ENCODE measurements around the gene FAM234B. TPM values are rescaled to one million over a fixed set of nuclear protein-coding genes. Genes with fewer than 3 reads are reported as not detected.

FAM234B gene
- total and polyA plus RNA-seq, 2 of the 8 experiments (the other 6 are each of a cell fraction or from before 2014, with no cell fraction given), result 12.5 to 29.1 TPM

DNA sequence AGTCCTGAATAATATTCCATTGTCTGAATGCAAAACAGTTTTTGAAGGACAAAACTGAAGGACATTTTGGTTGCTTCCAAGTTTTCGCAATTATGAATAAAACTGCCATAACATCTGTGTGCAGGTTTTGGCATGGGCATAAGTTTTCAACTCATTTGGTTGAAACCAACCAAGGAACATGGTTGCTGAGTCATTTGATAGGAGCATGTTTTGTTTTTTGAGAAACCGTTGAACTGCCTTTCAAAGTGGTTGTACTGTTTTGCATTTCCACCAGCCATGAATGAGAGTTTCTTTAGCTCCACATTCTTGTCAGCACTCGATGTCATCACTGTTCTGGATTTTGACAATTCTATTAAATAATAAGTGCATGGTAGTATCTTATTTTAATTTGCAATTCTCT lies 82.3 kb downstream of the FAM234B start:
- Histone ChIP-seq H3K23me2 (ENCODE audit: low read depth, low read length) (no peaks in the 10 kb centered on the region), H3K4me2 (ENCODE audit: insufficient read depth in 1 of 2, low read depth in 2 of 2, low read length in 2 of 2) (no peak overlapping the region), H3K79me2 (ENCODE audit: control insufficient read depth in 1 of 2, insufficient read depth in 2 of 2, low read length in 2 of 2) (no peaks in the 10 kb centered on the region), H2BK120ac (replicated peaks; ENCODE audit: low read depth, low read length) (no peak overlapping the region), H3K27ac (ENCODE audit: low read depth, low read length) (no peak overlapping the region), H3K23ac (ENCODE audit: insufficient read length) (no peak overlapping the region), H3K4me1 (replicated peaks in 1 of 4; ENCODE audit: control insufficient read depth in 3 of 4, insufficient read depth in 4 of 4, low read length in 3 of 4) (peaks cover 1 to 7% (median 4%) of the 10 kb centered on the region in 4 experiments; a peak in 3 of 7 replicates), H3K14ac (ENCODE audit: insufficient read length) (no peak overlapping the region), H3K36me3 (ENCODE audit: control insufficient read depth in 2 of 4, insufficient read depth in 4 of 4, low read length in 3 of 4) (no peaks in the 10 kb centered on the region), H2BK12ac (ENCODE audit: low read depth, low read length) (no peak overlapping the region), H2AK5ac (ENCODE audit: low read depth, low read length) (no peak overlapping the region), H2BK15ac (ENCODE audit: low read length) (no peak overlapping the region), H3K56ac (replicated peaks; ENCODE audit: insufficient read length, low read depth, low read length) (no peak overlapping the region), H3K79me1 (ENCODE audit: low read depth, low read length) (no peaks in the 10 kb centered on the region), H3K9ac (replicated peaks in 1 of 4; ENCODE audit: extremely low read depth in 1 of 4, low read depth in 3 of 4, low read length in 3 of 4) (peak overlapping the region in 1 of 4 experiments; percentile 34; a peak in 1 of 7 replicates), H2BK5ac (ENCODE audit: low read depth, low read length) (no peak overlapping the region), H4K8ac (ENCODE audit: extremely low read depth, insufficient read depth, low read length) (no peak overlapping the region), H3K9me3 (ENCODE audit: insufficient read depth in 2 of 2, low read depth in 1 of 2, low read length in 1 of 2) (no peaks in the 10 kb centered on the region), H3K18ac (ENCODE audit: extremely low read depth, low read length) (no peak overlapping the region), H4K5ac (ENCODE audit: insufficient read length, low read depth, low read length) (no peak overlapping the region), H2AFZ (ENCODE audit: low read length) (no peak overlapping the region), H2BK20ac (ENCODE audit: low read length) (no peak overlapping the region), H3K4me3 (ENCODE audit: extremely low read depth in 1 of 4, insufficient read depth in 2 of 4, low read depth in 3 of 4, low read length in 4 of 4) (no peak overlapping the region), H4K91ac (replicated peaks; ENCODE audit: insufficient read length, low read length) (no peak overlapping the region), H3K4ac (replicated peaks; ENCODE audit: insufficient read length, low read depth, low read length) (no peak overlapping the region), H3K27me3 (replicated peaks in 1 of 4; ENCODE audit: control insufficient read depth in 3 of 4, extremely low read depth in 1 of 4, insufficient read depth in 3 of 4, low read length in 3 of 4) (no peaks in the 10 kb centered on the region; a peak in 1 of 7 replicates), H4K20me1 (replicated peaks in 1 of 2; ENCODE audit: control insufficient read depth in 1 of 2, insufficient read depth in 2 of 2, low read length in 2 of 2) (no peaks in the 10 kb centered on the region)
- CTCF ChIA-PET (ENCODE audit: partially characterized antibody), result interaction anchor here (1.3 to 2.5 kb wide), 3 partner anchors 8 to 22 kb away, joined by 6 to 11 read pairs (median 6); no protein-coding TSS in a partner anchor
- no peak for DNase-seq (ENCODE audit: low read depth in 1 of 2, low spot score in 2 of 2)
- FAIRE-seq, result no peak
- WGBS, 2 experiments (ENCODE audit: extremely low coverage in 1 of 2, insufficient coverage in 1 of 2, insufficient read length in 1 of 2, insufficient replicate concordance in 2 of 2, low coverage in 1 of 2, low lambda C conversion rate in 2 of 2, missing lambda C conversion rate in 1 of 2), result 95% methylated on average over 3 of the region's 3 CpGs; no CpG with 5 or more reads in 1 of the 2 experiments
- POLR2A ChIA-PET (ENCODE audit: partially characterized antibody), result no interaction called here
- TF ChIP-seq CEBPB (IDR thresholded peaks at IDR 0.05; ENCODE audit: low read depth, low read length), result no peak
- TF ChIP-seq BCL11A (IDR thresholded peaks at IDR 0.05; ENCODE audit: low read depth in 2 of 2, low read length in 2 of 2), result no peak
- no peak for TF ChIP-seq POLR2AphosphoS5 (IDR thresholded peaks at IDR 0.05; ENCODE audit: low read depth, low read length)
- TF ChIP-seq CREB1 (IDR thresholded peaks at IDR 0.05), result no peak
- TF ChIP-seq HDAC6 (IDR thresholded peaks at IDR 0.05; ENCODE audit: low read depth, low read length), result no peak
- no peak for TF ChIP-seq POLR2A (IDR thresholded peaks at IDR 0.05; ENCODE audit: control extremely low read depth in 1 of 2, low read depth in 2 of 2, low read length in 2 of 2)
- no peak for TF ChIP-seq BRCA1 (IDR thresholded peaks at IDR 0.05; ENCODE audit: low read depth, low read length)
- TF ChIP-seq YY1 (IDR thresholded peaks at IDR 0.05; ENCODE audit: low read depth, low read length), result no peak
- TF ChIP-seq KDM4A (IDR thresholded peaks at IDR 0.05; ENCODE audit: low read depth, low read length, severe bottlenecking), result no peak
- TF ChIP-seq TEAD4 (IDR thresholded peaks at IDR 0.05; ENCODE audit: low read depth, low read length), result no peak
- TF ChIP-seq CTBP2 (IDR thresholded peaks at IDR 0.05; ENCODE audit: borderline replicate concordance, insufficient read depth, insufficient read length, low read length), result no peak
